A549 treated with AZD9567 at 1 μM for 4 hours (cell line): ENCODE measurements around the gene CD36. TPM values are rescaled to one million over a fixed set of nuclear protein-coding genes. Genes with fewer than 3 reads are reported as not detected.

ENCODE experiments used
- total RNA-seq: library from RNA; stranded (reverse); fragments of 200-300 nt; extraction: Qiagen RNA extraction; gene quantifications from 5 replicates; pipeline ENCODE4 v1.2.3, GENCODE V29; 2022; ENCODE audit not compliant: insufficient read depth

CD36 gene
- total RNA-seq = 0.06 to 1.2 TPM (median 0.08 TPM) in 5 replicates

DNA sequence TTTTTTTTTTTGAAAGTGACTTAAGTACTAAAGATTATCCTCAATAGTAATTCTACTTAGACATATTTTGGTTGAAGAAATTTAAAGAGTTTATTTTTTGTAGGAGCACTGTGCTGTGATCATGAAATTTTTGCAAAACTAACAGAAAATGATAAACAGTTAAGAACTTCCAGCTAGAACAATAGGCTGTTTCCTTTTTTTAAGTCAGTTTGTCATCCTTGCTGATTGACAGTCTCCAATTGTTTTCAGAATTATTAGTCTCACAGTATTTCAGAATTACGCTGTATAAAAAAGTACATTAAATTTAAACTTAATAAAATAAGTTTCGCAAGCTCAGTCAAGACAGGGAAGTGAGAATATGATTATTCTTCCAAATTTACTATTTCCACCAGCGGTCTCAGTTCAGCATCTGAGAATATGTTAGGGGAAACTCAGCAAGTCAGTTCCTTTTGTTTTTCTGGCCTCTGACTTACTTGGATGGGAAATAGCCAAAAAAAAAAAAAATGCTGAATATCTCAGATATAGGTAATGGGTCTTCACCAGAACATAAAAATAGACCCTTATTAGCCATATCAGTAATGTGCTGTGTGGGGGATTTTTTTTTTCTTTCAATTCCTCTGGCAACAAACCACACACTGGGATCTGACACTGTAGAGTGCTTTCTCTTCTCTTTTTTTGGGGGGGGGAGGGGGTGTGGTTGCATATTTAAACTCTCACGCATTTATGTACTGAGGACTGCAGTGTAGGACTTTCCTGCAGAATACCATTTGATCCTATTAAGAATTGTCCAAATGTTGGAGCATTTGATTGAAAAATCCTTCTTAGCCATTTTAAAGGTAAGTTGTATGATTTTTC is at the start of gene CD36:
TSS of gene CD36 (plus strand) at position 732 of the 855 bp plus-strand sequence. CDS start 8,099 bp downstream, outside the sequence.

Other genes with a start within 250 kb of the CD36 start
- not detected in 5 replicates for gene GNAT3, start 126.6 kb upstream of the CD36 start, total RNA-seq